Right forelimb (tissue), 1 donor: ENCODE results near the gene CRYBA2.

ENCODE experiments used
- DNase-seq: peaks from one replicate; pipeline ENCODE4 v3.0.0-alpha.2; 2018

The CRYBA2 gene

GRCh38 chr2:218998414-218999002 is 5.3 kb upstream of the CRYBA2 start:
- no peak for DNase-seq

GRCh38 chr2:218997731-218998130 is 4.5 kb upstream of the CRYBA2 start:
- DNase-seq, result no peak

- DNase-seq, result no peak
Observed at GRCh38 chr2:218996937-218997336, 3.7 kb upstream of the CRYBA2 start.

DNA sequence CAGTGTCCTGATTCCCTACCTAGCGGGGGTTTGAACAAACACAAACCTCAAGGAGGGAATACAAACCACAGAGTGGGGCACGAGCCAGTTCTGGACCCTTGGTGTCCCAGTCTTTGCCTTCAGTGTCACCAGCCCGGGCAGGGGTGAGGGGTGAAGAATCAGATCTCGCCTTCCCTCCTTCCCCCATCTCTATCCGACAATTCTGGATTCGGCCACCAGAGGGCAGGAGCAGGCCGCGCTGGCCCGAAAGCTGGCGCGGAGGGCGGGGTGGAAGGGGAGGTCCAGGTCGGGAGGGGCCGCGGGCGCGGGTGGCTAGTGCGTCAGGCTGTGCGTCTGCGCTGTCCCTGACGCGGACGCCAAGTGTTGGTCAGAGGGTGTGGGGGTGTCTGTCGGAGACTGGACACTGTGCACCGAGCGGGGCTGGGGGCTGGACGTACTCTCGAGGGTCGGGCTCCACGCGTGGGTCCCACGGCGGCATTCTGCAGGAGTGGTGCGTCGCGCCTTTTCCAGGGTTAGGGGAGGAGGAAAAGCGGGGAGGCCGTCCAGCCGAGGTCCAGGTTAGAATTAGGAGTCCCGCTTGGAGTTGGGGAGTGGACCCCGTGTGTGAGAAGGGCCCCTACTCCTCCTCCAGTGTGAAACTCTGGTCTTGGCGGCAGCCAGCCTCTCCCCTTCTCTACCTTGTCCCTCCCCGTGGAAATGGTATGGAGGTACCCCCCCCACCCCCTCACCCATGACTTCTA is 2.9 kb upstream of the CRYBA2 start:
- DNase-seq, result peak; percentile 86

DNA sequence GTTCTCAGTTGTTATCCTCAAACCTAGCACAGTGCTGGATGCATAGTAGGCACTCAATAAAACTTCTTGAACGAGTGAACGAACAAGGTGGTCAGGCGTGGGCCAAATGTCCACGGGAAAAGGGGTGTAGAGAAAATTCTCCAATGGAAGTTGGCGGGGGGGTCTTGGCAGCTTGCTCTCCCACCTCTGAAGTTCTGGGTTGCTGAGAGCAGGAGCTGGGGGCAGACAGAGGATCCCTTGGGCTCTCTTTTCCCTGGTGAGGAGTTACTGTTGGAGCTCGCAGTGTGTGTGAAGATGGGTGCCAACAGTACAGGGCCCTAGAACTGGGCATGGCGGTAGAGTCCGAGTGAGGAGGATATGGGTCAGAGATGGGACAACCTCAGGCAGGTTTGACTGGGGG is 2.3 kb upstream of the CRYBA2 start:
- no peak for DNase-seq

- DNase-seq, result no peak
Observed at GRCh38 chr2:218992703-218993344, 398 bp downstream of the CRYBA2 start.

- no peak for DNase-seq
Observed at GRCh38 chr2:218992196-218992595, 1.0 kb downstream of the CRYBA2 start.

- DNase-seq, result no peak
Observed at GRCh38 chr2:218991674-218992168, 1.5 kb downstream of the CRYBA2 start.

GRCh38 chr2:218990612-218991011 is 2.6 kb downstream of the CRYBA2 start:
- DNase-seq, result no peak

DNA sequence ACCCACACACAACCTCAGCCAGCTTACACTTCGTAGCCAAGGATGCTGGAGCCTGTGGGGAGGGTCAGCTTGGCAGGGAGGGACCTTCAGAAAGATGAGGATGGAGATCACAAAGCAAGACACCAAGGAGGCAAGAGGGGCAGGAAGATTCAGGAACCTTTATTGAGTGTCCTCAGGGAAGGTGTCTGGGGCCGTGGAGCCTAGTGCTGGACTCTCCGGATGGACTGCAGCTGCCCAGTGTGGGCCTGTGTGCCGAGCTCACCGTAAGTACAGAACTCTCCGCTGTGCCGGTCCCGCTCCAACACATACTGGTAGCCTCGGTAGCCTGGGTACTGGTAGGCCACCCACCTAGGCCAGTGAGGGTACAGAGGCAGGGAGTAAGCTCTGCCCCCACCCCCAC is 3.2 kb downstream of the CRYBA2 start:
- no peak for DNase-seq

GRCh38 chr2:218988650-218989049 is 4.6 kb downstream of the CRYBA2 start:
- no peak for DNase-seq

GRCh38 chr2:218988164-218988563 is 5.1 kb downstream of the CRYBA2 start:
- no peak for DNase-seq

GRCh38 chr2:218986148-218986761 is 7.0 kb downstream of the CRYBA2 start:
- no peak for DNase-seq

DNA sequence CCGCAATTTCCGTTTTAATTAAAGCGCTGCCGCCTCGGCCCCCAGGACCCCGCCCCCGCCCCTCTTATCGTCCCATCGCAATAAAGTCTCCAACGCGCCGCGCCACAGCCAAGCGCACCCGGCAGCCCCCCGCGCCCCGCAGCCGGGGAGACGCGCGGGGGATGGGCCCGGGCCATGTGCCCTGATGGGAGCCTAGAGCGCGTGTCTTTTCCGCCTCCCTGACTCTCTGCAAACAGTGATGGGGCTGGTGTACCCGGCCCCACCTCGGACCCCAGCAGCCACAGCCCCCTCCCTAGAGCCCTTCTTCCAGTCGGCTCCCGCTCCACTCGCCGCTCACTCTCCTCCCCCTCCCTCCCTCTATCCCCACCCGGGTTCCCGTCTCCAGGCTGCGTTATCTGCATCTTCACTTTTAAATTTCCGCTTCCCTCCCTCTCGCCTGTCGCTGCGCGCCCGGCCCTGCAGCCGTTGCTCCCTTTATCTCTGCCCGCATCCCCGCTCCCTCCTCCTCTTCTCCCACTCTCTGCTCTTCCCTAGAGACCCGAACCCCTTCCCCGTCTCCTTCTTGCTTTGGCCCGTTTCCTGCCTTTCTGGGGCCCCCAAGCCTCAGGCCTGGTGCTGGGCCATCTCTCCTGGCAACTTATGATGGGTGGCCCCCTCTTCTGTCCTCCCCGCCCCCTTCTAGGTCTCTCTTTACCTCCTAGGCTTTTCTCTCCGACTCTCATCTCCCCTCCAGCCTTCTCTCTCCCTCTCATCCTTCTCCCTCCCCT is 7.7 kb downstream of the CRYBA2 start:
- no peak for DNase-seq

DNA sequence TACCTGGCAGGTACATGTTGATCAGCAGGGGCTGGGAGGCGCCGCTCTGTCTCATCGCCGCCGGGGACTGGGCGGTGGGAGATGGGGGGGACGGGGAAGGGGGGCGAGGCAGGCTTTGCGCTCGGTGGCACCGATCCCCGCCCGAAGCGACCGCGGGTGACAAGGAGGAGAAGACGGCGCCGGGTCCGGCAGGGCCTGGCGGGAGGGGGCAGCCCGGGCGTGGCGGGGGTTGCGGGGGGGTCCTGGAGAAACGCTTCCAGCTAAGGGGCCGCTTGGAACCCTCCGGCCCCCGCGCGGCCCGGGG is 8.2 kb downstream of the CRYBA2 start, which contains the start of gene FEV:
FEV (minus strand) TSS at position 164 of the 304 bp plus-strand sequence; CDS start at position 55, 109 bp downstream.
- DNase-seq, result no peak

- no peak for DNase-seq
Observed at GRCh38 chr2:218984239-218985020, 8.8 kb downstream of the CRYBA2 start.

DNA sequence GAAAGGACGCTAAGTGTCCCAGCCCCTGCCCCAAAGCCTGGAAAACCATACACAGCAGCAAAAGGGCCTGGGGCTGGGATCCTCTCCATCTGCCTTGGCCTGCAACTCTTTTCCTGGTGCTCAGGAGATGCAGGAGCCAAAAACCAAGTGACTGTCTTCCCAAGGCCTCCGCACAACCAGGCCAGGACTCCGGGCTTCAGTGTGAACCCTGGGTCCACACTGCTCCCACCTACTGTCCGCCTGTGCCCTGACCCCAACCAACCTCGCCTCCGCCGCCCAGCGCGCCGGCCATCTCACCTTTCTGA is 9.3 kb downstream of the CRYBA2 start:
- no peak for DNase-seq

DNA sequence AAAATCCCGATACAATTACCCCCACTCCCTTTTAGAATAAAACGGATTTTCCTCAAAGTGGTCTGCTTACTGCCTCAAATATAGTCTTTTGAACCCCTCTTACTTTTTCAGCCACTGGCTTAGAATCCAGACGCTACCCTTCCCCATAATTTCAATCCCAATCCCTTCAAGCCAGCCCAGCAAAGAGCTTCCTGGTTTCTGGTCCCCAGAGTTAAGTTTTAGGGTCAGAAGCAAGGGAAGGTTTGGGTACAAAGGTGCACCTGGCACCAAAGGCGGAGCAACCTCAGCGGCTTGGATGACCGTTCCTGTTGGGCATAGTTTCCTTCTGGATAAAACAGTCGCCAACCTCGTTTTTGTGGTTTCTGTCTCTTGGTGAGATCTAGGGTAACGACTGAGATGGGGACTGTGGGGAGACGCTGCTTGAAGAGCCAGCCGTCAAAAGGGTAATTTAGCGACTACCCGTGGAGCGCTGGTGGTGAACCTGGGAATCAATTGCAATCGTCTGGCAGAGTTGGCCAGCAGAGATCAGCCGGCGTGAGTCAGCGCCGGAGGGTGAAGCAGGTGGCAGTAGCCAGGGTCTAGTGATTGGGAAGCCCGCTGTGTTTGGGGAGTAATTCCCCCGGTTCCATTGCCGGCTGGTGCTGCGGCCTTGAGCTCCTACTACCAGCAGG is 9.8 kb downstream of the CRYBA2 start:
- no peak for DNase-seq

- no peak for DNase-seq
Observed at GRCh38 chr2:218982586-218983262, 10.5 kb downstream of the CRYBA2 start.

DNA sequence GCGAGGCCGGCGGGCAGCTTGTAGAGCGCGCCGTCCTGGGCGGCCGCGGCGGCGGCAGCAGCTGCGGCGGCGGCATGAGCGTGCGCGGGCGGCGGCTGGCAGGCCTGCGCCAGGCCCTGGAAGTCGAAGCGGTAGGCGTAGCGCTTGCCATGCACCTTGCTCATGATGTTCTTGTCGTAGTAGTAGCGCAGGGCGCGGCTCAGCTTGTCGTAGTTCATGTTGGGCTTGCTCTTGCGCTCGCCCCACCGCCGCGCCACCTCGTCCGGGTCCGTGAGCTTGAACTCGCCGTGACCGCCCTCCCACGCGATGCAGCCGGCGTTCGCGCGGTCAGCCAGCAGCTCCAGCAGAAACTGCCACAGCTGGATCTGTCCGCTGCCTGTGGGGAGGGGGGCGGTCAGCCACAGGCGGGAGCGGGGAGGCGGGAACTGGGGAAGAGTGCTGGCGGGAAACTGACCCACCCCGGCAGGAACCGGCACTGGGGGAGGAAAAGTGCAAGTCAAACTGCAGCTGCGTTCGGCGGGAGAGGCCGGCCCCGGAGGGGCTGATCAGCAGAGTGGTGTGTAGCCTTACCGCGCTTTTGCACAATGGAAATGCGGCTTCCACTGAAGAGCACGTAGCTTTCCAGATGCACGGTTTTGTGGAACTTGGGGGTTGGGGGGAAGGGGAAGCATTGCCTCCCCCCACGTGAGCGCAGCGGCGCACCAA is 11.2 kb downstream of the CRYBA2 start:
- no peak for DNase-seq
